ENCODE data around the gene DDX10. TPM values are rescaled to one million over a fixed set of nuclear protein-coding genes. Genes with fewer than 3 reads are reported as not detected.
"Not testable (repeated sequence)": the region's sequence is repeated elsewhere in the genome, so short reads cannot be mapped to it uniquely, and the experiment has no call there.

Gene DDX10
- total RNA-seq, result 10 to 100 TPM; 21.1 to 21.3 TPM
- long read RNA-seq, donor 1, partial matches to known transcripts, result 9 of 11 reads
- long read RNA-seq, donor 1, other reads (novel, unspliced or antisense), result 0 of 11 reads
- long read RNA-seq, donor 2, full-length matches to known transcripts, result 5 of 61 reads
- long read RNA-seq, donor 2, partial matches to known transcripts, result 54 of 61 reads
- long read RNA-seq, donor 2, other reads (novel, unspliced or antisense), result 2 of 61 reads

DNA sequence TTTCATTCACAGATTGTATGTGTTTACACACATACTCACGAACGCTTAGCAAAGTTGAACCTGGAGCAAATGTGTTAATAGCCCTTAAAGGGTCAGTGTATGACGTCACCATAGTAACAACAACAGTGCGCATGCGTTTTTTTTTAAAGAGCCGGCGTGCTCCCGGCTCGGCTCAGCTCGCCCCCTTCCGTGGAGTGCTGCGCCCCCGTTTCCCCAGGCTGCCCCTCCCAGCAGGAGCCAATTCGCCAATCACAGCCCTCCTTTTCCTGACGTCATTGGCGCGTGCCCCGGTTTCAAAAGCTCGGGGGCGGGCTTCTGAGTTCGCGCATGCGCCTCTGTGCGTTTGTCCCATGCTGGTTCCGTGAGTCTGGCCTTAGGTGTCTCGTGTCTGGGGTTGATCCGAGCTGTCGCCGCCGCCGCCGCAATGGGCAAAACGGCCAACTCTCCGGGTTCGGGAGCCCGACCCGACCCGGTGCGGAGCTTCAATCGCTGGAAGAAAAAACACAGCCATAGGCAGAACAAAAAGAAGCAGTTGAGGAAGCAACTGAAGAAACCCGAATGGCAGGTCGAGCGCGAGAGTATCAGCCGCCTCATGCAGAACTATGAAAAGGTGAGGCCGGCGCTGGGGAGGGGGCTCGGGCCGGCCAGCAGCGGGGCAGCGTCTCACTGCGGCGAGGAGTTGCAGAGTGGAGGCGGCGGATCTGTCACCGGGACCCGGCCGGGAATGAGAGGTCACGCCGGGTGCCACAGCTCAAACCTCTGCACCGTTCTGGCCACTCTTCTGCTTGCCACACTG is at the start of gene DDX10:
DDX10 (plus strand) TSS at position 340 of the 796 bp plus-strand sequence; CDS start at position 425, 85 bp downstream.
- DNase-seq (ENCODE audit: low spot score), result peak; percentile 99
- intact Hi-C loops (cut with DNase I), result no loop called here

DNA sequence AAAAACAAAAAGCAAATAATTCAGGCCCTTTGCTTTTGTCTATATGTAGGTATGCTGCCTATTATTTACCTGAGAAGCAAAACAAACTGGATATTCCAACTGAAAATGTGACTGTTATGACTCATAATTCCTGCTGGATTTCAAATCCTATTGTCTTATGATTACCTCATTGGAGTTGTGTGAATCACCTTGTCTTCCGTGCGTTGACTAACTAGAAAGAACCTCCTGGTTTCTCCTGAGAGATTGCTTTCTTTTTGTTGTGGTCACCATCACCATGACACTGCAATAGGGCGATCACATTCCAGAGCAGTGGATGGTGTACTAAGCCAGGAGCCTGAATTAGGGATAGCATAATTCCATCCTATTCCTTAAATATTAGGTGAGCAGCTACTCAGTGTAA is 48.3 kb upstream of the DDX10 start:
- intact Hi-C loops (cut with DNase I), result no loop called here
- DNase-seq (ENCODE audit: low spot score), result no peak

DNA sequence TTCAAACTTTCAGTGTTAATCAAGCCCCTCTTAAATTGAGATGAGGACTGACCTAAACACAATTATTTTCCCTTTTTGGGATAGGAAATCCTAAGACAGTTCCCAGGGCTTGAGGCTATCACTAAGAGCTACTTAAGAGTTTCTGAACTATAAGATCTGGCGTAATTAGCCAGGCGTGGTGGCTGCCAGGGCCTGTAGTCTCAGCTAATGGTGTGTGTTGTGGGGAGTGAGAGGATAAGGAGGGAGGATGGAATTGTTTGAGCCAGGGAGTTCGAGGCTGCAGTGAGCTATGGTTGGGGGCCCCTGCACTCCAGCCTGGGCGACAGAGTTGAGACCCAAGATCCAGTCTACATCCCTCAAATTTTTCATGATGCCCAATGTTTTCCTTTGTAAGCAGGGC is 47.8 kb upstream of the DDX10 start:
- DNase-seq (ENCODE audit: low spot score), result no peak
- intact Hi-C loops (cut with DNase I), result no loop called here

DNA sequence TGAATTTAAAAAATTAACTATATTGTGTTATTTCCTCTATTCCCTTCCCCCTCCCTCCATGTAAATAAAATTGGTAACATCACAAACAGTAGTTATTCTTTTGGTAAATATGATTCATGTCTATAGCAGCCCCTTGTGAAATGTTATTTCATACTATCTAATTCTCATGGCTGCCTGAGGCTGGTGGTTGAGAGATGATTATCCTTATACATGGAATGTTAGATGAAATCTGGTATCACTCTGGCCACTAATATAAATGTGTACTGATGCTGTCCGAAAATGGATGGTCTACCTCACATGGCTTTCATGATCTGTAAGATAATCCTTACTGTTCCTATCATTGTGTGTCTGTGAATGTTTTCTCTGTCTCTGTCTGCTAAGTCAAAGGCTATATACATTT is 46.3 kb upstream of the DDX10 start:
- intact Hi-C loops (cut with DNase I), result no loop called here
- DNase-seq (ENCODE audit: low spot score), result no peak

DNA sequence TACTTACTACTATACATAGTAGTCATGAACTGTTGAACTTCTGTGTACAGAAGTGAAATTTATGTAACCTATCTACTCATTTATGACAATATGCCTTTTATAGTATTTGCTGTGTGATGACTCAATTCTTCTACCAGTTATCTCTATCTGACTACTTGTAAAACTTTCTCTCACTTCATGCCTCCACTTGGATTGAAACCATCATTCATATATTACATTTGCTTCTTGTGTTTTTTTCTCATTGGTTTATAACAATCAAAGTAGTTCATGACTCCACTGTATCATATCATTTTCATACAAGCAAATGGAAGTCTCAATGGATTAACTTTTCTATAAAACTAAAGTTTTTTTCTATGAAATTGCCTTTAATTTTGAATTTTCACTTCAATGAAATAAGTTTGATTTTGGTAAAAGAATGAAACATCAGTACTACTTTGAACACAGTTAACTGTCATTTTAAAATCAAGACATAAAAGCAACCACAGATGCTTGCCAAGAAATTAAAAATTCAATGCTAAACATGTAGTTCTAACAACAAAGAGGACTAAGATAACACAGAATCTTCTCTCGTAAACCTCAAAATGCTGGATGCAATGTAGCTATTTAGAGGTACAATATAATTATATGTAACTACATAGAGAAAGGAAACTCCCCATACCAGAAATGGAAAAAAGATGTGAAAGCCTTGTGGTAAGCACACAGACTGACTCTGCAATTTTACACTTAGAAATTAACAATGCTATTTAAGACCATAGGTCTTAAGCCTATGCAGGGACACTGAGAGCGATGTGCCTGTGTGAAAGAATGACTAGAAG is 43.7 kb upstream of the DDX10 start:
- intact Hi-C loops (cut with DNase I), result no loop called here
- no peak for DNase-seq (ENCODE audit: low spot score)

DNA sequence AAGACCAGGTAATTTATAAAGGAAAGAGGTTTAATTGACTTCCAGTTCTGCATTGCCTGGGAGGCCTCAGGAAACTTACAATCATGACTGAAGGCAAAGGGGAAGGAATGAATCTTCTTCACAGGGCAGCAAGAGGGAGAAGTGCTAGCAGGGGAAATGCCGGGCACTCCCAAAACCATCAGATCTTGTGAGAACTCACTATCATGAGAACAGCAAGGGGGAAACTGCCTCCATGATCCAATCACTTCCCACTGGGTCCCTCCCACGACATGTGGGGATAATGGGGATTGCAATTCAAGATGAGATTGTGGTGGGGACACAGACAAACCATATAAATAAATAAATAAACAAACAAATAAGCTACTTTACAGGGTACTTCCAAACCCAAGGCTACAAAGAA is 42.5 kb upstream of the DDX10 start:
- DNase-seq (ENCODE audit: low spot score), result no peak
- intact Hi-C loops (cut with DNase I), result no loop called here

DNA sequence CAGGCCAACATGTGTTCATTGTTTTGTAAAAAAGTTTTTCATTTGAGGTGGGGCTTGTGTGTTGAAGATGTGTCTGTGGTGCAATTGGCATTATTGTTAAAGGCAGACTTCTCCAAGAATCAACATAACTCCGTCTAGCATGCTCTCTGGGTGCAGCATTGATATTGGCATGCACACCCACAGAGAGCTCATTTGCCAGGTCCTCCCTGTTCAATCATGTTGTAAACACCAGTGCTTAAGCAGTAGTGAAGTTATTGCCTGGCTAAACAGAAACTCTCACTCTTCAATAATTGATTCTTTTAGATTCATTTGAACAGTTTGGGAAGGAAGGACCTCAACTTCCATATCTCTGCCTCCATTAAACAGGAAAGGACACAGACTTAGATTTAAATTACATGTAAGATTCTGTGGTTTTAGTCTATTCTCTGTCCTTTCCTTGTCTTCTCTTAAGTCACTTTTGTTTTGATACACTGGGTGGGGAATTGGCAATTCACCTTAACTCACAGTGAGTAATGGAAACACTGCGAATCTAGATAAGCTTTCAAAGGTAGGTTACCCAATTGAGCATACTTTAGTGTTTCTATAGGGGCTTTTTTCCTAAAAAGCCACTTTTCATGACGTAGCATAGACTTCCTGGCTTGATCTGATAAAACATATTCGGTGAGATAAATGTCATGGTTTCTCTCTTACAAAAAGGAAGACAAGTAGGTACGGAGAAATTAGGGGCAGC is 40.5 kb upstream of the DDX10 start:
- intact Hi-C loops (cut with DNase I), result no loop called here
- no peak for DNase-seq (ENCODE audit: low spot score)

DNA sequence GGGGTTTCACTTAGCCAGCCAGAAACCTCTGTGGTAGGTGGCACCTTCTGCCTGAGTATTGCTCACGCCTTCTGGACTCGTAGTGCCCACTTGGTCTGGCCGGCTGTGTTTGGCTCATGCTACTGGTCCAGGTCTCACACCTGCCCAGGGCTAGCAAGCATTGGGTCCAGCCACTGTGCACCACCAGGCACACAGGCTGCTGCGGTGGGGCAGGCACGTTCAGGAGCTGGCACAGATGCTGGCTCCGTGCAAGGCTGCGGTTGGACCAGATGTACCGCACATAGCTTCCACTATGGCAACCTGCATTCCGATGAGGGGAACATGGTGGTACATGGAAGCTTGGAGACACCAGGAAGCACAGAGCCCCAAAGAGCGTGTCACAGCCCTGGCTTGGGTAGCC is 36.5 kb upstream of the DDX10 start:
- intact Hi-C loops (cut with DNase I), result no loop called here

DNA sequence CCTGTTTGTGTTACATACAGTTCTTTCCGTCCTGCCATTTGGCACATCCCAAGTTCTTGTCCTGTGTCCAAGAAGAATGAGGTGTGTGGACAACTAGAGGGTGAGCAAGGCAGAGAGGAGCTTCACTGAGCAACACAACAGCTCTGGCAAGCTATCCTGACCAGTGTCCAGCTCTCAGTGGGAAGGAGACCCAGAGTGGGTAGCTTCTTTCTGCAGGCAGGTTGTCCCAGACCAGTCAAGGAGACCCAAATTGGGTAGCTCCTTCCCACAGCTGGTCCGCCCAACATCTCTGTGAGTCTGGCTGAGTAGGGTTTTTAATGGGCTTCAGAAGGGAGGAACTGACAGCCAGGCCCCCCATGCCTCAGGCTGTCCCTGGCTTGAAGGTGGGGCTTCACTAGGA is 36.1 kb upstream of the DDX10 start:
- intact Hi-C loops (cut with DNase I), result no loop called here
- DNase-seq (ENCODE audit: low spot score), result no peak

More for the DNA sequence above, 36.5 kb upstream of the DDX10 start:
- DNase-seq (ENCODE audit: low spot score), result no peak

DNA sequence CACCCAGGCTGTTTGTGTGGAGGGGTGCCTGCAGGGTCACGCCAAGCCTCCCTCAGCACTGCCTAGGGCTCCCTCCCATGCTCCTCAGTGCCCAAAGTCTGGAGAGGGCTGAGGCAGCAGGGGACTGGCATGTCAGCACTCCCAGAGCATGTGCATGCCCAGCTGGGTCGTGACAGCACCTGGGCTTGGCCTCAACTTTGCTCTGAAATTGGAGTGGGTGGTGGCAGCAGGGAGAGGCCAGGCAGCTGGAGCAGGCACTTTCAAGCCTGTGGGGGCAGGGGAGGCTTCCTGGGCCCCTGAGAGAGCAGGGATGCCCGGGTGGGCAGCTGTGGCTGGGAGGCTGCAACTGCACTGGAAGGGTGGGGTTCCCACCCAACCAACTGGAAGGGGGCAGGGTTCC is 35.6 kb upstream of the DDX10 start:
- no peak for DNase-seq (ENCODE audit: low spot score)
- intact Hi-C loops (cut with DNase I), result no loop called here

DNA sequence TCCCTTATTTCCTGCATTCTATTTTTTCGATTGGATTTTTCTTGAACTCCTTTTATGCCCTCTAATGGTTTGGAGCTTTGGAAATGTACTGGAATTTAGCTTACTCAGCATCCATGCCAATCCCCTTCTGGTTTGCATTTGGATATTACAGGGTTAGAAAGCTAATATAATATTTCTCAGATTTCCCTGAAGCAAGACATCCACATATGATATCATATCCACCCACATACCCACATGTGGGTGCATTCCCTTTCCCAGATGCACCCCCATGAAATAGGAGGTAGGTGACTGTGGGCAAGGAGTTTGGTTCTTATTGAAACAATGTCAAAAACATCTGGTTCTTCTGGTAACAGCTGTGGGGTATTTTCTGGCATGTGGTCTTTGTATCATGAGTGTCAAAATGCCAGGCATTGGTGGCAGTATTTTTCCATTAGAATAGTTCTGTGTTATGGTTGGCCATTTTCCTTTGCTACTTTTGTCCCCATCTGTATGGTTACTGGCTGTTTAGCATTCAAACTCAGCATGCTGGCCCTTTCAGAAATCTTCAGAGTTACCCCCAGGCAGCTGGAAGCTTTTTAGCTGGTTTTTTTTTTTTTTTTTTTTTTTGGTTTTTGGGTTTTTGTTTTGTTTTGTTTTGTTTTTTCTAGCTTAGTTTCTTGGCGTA is 32.7 kb upstream of the DDX10 start:
- intact Hi-C loops (cut with DNase I), result no loop called here
- DNase-seq (ENCODE audit: low spot score), result no peak

DNA sequence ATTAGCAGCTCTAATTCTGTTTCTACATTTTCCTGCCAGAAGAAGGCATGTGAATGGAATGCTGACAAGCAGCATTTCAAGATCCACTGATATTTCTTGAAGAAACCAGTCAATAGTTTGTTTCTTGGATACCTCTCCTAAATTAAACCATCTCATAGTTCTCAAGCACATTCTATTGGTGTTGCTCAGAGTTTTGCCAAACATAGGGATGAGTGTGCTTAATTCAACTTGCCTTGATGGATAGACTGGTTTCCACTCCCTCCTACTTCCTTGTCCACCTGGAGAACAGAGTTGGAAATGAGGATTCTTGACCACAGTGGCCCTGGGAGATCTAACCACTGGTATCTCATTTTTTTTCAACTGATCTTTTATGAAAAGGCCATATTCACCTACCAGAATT is 29.8 kb upstream of the DDX10 start:
- intact Hi-C loops (cut with DNase I), result no loop called here
- DNase-seq (ENCODE audit: low spot score), result no peak

DNA sequence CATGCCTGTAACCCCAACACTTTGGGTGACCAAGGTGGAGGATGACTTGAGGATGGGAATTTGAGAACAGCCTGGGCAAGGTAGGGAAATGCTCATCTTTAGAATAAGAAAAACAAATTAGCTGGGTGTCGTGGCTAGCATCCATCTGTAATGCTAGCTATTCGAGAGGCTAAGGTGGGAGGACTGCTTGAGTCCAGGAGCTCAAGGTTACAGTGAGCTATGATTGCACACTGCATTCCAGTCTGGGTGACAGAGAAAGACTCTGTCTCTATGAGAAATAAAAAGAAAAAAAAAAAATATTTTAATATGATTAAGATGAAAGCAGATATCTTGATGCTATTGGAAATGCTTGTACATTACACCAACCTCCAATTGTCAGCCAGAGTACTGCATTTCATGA is 28.6 kb upstream of the DDX10 start:
- no peak for DNase-seq (ENCODE audit: low spot score)
- intact Hi-C loops (cut with DNase I), result no loop called here

DNA sequence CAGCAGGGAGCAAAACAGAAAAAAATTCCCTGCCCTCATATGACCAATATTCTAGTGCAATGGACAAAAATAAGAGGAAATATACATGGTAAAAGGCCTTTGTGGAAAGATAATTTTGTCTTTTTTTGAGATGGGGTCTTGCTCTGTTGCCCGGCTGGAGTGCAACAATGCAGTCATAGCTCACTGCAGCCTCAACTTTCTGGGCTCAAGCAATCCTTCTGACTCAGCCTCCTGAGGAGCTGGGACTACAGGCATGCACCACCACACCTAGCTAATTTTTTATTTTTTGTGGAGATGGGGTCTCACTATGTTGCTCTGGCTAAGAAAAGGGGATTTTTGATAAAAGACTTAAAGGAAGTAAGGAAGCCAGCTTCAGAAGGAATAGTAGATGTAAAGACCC is 25.7 kb upstream of the DDX10 start:
- DNase-seq (ENCODE audit: low spot score), result no peak
- intact Hi-C loops (cut with DNase I), result no loop called here

DNA sequence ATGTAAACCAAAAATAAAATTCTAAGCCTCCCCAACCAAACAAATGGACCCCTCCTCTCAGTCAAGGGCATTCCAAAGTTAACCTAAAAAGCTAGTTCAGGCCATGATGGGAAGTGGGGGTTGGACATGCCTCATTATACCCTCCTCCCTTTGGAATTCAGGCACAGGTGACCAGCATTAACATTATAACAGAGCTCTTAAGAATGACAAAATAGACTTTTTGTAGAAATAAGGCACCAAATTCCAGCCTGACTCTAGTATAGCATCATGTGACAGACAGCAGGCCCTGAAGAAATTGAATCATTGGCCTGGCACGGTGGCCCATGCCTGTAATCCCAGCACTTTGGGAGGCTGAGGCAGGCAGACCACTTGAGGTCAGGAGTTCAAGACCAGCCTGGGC is 23.1 kb upstream of the DDX10 start:
- intact Hi-C loops (cut with DNase I); DNase-seq (ENCODE audit: low spot score): not testable (repeated sequence)

DNA sequence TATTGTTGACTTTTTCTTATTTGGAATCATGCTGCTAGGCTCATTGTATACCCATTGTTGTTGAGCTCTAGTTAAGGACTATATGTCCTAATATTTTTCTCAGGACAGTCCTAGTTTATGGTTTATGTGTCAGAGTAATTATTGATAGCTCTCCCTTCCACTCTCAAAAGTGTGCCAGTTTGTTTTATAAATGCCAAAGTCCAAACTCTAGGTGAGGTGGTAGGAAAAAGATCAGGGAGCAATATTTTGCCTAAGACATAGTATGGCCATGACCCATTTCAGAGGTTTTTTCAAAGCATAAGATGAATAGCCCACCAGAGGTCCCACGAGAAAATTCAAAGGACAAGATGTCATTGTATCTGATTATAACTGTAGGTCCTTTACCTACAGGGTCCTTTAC is 20.9 kb upstream of the DDX10 start:
- no peak for DNase-seq (ENCODE audit: low spot score)
- intact Hi-C loops (cut with DNase I), result no loop called here

DNA sequence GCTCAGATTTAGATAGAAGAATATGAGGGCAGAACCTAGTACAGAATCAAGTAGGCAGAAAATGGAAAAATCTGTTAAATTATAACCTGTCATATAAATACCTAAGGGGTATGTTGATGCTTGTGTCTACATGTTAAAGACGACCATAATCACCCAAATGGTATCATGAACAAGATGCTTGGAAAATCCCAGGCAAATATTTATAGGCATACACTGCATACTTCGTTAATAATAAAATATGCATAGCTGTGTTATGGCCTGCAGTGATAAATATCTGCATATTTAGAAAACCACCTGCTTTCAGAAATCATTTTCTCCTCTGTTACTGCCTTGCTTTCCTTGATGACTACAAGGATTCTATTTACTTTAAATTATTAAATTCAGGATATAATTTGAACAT is 18.9 kb upstream of the DDX10 start:
- no peak for DNase-seq (ENCODE audit: low spot score)
- intact Hi-C loops (cut with DNase I), result no loop called here

DNA sequence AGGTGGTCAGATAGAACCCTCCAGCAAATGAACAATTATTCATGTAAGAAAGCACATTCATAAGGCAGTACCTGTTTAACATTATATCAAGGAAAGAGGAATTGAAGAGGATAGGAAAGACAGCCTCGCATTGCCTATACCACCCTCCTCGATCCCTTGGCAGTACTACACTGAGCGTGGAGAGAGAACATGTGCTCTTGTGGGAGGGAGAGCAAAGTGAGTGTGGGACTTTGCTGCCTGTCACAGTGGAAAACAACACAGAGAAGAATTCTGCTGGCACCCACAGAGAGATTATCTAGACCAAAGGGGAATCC is 17.5 kb upstream of the DDX10 start:
- intact Hi-C loops (cut with DNase I), result no loop called here
- no peak for DNase-seq (ENCODE audit: low spot score)
